Measurements from ENCODE around the gene OR1I1.

DNA sequence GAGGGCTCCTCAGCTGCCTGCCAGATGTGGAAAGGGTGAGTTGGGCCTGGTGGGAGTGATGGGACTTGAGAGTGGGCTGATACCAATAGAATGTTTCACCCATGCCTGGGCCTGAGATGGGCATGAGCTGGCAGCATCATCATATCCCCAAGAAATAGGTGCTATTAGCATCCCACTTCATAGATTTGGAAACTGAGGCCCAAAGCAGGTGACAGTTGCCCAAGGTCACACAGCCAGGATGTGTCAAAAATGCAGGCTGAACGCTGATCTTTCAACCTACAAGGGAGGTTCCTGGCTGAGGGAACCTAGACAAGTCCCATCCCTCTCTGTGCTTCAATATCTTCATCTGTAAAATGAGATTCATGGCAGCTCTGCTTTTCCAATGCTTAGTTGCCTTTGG is 29.7 kb downstream of the OR1I1 start:
- TF ChIP-seq, protein P1, sequence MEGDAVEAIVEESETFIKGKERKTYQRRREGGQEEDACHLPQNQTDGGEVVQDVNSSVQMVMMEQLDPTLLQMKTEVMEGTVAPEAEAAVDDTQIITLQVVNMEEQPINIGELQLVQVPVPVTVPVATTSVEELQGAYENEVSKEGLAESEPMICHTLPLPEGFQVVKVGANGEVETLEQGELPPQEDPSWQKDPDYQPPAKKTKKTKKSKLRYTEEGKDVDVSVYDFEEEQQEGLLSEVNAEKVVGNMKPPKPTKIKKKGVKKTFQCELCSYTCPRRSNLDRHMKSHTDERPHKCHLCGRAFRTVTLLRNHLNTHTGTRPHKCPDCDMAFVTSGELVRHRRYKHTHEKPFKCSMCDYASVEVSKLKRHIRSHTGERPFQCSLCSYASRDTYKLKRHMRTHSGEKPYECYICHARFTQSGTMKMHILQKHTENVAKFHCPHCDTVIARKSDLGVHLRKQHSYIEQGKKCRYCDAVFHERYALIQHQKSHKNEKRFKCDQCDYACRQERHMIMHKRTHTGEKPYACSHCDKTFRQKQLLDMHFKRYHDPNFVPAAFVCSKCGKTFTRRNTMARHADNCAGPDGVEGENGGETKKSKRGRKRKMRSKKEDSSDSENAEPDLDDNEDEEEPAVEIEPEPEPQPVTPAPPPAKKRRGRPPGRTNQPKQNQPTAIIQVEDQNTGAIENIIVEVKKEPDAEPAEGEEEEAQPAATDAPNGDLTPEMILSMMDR (IDR thresholded peaks at IDR 0.05), result no peak
- no peak for TF ChIP-seq POLR2A (IDR thresholded peaks at IDR 0.05)

Data from adrenal gland (tissue), 5 donors.